Upper lobe of left lung (tissue), 4 donors: ENCODE data around the gene PSMB9.

Experiments
- EP300 ChIP-seq, 4 donors: sonication (generic); formaldehyde crosslinking; IDR thresholded peaks; one replicate each; pipeline ENCODE4 v1.5.1; 2017; ENCODE audit warnings: antibody characterized with exemption in 4 of 4, control low read depth in 2 of 4
- POLR2AphosphoS5 ChIP-seq, 2 donors: sonication (generic); formaldehyde crosslinking; IDR thresholded peaks; one replicate each; pipeline ENCODE4 v1.5.1; 2017; ENCODE audit warnings: antibody characterized with exemption in 2 of 2
- TF ChIP-seq, protein P1 (sequence below), 6 experiments: fragments of 450-650 bp in 4 of 6; fragments of 200-600 bp in 2 of 6; sonication (generic) in 2 of 6; IDR thresholded peaks; one replicate each; pipeline ENCODE4 v1.5.1; 2016 to 2019; ENCODE audit warnings: antibody characterized with exemption in 6 of 6

DNA sequence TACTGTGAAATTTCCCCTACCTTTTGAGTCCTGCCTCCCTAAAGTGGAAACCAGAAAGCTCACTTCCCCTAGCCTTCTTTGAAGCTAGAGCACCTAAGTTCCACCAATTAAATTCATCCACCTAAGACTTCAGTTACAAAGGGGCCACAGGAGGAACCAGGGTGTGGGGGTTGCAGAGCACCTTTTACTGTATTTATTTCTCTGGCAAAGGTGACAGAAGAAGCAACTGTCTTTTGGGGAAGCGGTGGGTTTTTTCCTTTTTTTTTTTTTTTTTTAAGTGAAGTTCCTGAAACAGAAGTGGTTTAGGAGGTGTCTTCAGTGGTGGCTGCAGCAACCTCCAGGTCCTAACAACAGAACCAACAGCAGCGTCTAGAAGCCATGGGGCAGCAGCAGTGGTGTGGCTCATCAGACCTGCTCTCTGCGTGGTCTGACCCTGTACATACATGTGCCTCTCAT is 13.1 kb downstream of the PSMB9 start:
- TF ChIP-seq, protein P1, sequence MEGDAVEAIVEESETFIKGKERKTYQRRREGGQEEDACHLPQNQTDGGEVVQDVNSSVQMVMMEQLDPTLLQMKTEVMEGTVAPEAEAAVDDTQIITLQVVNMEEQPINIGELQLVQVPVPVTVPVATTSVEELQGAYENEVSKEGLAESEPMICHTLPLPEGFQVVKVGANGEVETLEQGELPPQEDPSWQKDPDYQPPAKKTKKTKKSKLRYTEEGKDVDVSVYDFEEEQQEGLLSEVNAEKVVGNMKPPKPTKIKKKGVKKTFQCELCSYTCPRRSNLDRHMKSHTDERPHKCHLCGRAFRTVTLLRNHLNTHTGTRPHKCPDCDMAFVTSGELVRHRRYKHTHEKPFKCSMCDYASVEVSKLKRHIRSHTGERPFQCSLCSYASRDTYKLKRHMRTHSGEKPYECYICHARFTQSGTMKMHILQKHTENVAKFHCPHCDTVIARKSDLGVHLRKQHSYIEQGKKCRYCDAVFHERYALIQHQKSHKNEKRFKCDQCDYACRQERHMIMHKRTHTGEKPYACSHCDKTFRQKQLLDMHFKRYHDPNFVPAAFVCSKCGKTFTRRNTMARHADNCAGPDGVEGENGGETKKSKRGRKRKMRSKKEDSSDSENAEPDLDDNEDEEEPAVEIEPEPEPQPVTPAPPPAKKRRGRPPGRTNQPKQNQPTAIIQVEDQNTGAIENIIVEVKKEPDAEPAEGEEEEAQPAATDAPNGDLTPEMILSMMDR (IDR thresholded peaks at IDR 0.05): no peak
- no peak for TF ChIP-seq EP300 (IDR thresholded peaks at IDR 0.05)
- no peak for TF ChIP-seq POLR2AphosphoS5 (IDR thresholded peaks at IDR 0.05)
